Activated T-cell treated with anti-CD3 and anti-CD28 coated beads, Interleukin-2, amount 50 U/mL, for 72 hours (primary cell): ENCODE data around the gene FCRL3. TPM values are rescaled to one million over a fixed set of nuclear protein-coding genes. Genes with fewer than 3 reads are reported as not detected.
"Not testable (repeated sequence)": the region's sequence is repeated elsewhere in the genome, so short reads cannot be mapped to it uniquely, and the experiment has no call there.

Experiments used
- ATAC-seq, 2 donors: fragments of 150-1000 bp; cut with Tn5 transposase; replicated peaks in 1 of 2; 2 replicates each; pipeline ENCODE4 v1.10.0; 2021; ENCODE audit warnings: moderate library complexity in 2 of 2, mild to moderate bottlenecking in 1 of 2
- DNase-seq, 2 donors: peaks; one replicate each; pipeline ENCODE4 v3.0.0; 2021 to 2022; ENCODE audit warnings: mixed read lengths in 1 of 2
- H3K27ac Mint-ChIP-seq: one replicate; pipeline ENCODE4 v1.8.0; 2022; ENCODE audit warnings: mild to moderate bottlenecking, moderate library complexity, mixed read lengths
- H3K27me3 Mint-ChIP-seq: one replicate; pipeline ENCODE4 v1.8.0; 2022; ENCODE audit warnings: low read depth, mixed read lengths
- H3K36me3 Mint-ChIP-seq, 2 donors: one replicate each; pipeline ENCODE4 v1.8.0; 2022; ENCODE audit warnings: mixed read lengths in 2 of 2, mild to moderate bottlenecking in 1 of 2; ENCODE audit not compliant: insufficient read depth in 2 of 2
- H3K4me1 Mint-ChIP-seq: one replicate; pipeline ENCODE4 v1.8.0; 2022; ENCODE audit warnings: low read depth, mixed read lengths
- H3K4me3 Mint-ChIP-seq, 2 donors: one replicate each; pipeline ENCODE4 v1.8.0; 2022; ENCODE audit warnings: mild to moderate bottlenecking in 2 of 2, mixed read lengths in 2 of 2, moderate library complexity in 2 of 2
- H3K9me3 Mint-ChIP-seq, 2 donors: one replicate each; pipeline ENCODE4 v1.8.0; 2022; ENCODE audit warnings: mixed read lengths in 2 of 2
- total RNA-seq, 2 donors: library from RNA; stranded (reverse); gene quantifications; one replicate each; pipeline ENCODE4 v1.2.3, GENCODE V29; 2022

Gene FCRL3, protein sequence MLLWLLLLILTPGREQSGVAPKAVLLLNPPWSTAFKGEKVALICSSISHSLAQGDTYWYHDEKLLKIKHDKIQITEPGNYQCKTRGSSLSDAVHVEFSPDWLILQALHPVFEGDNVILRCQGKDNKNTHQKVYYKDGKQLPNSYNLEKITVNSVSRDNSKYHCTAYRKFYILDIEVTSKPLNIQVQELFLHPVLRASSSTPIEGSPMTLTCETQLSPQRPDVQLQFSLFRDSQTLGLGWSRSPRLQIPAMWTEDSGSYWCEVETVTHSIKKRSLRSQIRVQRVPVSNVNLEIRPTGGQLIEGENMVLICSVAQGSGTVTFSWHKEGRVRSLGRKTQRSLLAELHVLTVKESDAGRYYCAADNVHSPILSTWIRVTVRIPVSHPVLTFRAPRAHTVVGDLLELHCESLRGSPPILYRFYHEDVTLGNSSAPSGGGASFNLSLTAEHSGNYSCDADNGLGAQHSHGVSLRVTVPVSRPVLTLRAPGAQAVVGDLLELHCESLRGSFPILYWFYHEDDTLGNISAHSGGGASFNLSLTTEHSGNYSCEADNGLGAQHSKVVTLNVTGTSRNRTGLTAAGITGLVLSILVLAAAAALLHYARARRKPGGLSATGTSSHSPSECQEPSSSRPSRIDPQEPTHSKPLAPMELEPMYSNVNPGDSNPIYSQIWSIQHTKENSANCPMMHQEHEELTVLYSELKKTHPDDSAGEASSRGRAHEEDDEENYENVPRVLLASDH
- total RNA-seq, result 1 to 10 TPM in 1 of 2 donors, under 1 TPM in 1; 0.96 to 3.9 TPM

DNA sequence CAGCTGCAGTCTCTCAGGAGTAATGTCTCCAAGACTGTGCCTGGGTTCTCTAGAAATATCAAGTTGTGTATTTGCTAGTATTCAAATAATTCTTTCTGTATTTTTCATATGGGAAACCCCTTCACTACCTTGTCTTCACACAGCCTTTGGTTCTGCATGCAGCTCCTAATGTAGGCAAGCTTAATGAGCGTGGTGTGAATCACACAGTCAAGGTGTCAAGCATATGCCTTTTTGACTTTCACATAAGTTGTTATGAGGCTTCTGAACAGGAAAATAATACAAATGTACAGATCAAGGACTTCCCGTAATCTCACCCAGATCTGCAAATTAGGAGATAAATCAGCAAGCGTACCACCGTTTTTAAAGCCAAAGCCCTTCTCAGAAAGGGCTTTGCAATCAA is at the start of gene FCRL3:
TSS of gene FCRL3 (minus strand) at position 38 of the 400 bp plus-strand sequence. CDS start 280 bp downstream, outside the sequence.
- Mint-ChIP-seq H3K4me3 (peak within 1 kb of the TSS in 1 of 2 donors; percentile 55), H3K9me3 (no peaks in the 10 kb centered on the region), H3K36me3 (no peaks in the 10 kb centered on the region), H3K27ac (peak within 1 kb of the TSS; percentile 72), H3K4me1 (no peaks in the 10 kb centered on the region), H3K27me3 (no peaks in the 10 kb centered on the region)
- DNase-seq (no peak), ATAC-seq (peak in 1 of 2 donors; percentile 60)

DNA sequence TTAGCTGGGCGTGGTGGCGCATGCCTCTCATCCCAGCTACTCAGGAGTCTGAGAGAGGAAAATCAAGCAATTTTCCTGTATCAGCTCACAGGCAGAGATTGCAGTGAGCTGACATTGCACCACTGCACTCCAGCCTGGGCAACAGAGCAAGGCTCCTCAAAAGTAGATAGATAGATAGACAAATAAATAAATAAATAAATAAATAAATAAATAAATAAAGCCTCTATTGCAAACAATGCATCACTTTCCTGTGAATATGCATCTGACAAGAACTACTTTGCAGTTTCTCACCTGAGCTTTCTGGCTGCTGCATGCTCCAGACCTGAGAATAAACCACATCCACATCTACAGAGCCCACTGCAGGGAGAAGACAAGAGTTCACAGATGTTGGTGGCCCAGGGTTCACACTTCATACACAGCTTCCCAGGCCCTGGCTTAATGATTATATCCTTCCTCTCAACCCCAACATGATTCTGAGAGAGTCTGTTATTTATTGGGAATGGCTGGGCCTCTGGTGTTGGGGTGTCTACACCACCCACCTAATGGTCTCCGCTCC is 47.8 kb upstream of the FCRL3 start:
- DNase-seq (no peak), ATAC-seq (no peak)
- no peaks in the 10 kb centered on the region for H3K36me3 Mint-ChIP-seq
- no peak overlapping the region for H3K27ac Mint-ChIP-seq
- no peak overlapping the region for H3K4me3 Mint-ChIP-seq
- H3K4me1 Mint-ChIP-seq, result no peaks in the 10 kb centered on the region
- H3K9me3 Mint-ChIP-seq, result no peaks in the 10 kb centered on the region
- H3K27me3 Mint-ChIP-seq, result no peaks in the 10 kb centered on the region

DNA sequence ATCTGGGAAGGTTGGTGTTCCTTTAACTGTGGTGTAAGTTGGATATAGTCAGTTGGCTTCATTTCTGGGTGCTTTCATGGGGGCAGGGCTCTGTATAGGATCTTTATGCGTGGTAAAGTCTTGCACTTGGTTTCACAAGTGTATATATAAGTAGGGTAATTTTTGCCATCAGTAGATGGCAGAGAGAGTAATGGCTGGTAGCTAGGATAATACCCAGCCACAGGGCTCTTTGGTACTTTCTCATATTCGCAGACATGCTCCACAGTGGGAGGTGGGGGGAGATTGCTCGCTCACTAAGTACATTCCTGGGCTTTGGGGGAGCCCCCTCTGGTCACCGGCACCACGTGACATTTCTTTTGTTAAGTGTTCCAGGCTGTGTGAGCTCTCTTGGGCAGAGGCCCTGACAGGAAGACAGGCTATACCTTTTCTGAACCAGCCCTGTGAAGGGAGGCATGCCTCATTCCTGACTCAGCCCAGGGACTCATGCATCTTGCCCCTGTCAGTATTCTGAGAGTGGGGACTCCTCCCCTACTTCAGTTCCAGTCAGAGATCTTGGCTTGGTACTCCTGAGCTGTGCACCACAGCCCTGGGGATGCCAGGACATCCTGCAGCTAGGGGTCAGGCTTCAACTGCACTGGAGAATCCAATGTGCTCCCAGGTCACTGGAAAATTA is 38.8 kb upstream of the FCRL3 start:
- no peaks in the 10 kb centered on the region for H3K27me3 Mint-ChIP-seq
- H3K4me3 Mint-ChIP-seq, result no peak overlapping the region
- H3K9me3 Mint-ChIP-seq, result no peaks in the 10 kb centered on the region
- H3K36me3 Mint-ChIP-seq, result no peaks in the 10 kb centered on the region
- ATAC-seq (peak; percentile 43 to 56), DNase-seq (no peak)
- no peak overlapping the region for H3K27ac Mint-ChIP-seq
- no peaks in the 10 kb centered on the region for H3K4me1 Mint-ChIP-seq

DNA sequence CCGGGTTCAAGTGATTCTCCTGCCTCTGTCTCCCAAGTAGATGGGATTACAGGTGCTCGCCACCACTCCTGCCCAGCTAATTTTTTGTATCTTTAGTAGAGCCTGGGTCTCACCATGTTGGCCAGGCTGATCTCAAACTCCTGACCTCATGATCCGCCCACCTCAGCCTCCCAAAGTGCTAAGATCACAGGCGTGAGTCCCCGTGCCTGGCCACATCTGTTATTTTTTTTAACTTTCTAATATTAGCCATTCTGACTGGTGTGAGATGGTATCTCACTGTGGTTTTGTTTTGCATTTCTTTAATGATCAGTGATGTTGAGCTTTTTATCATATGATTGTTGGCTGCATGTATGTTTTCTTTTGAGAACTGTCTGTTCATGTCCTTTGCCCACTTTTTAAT is 35.4 kb upstream of the FCRL3 start:
- H3K36me3 Mint-ChIP-seq, H3K4me1 Mint-ChIP-seq, H3K27ac Mint-ChIP-seq, ATAC-seq, H3K9me3 Mint-ChIP-seq, DNase-seq, H3K27me3 Mint-ChIP-seq, H3K4me3 Mint-ChIP-seq: not testable (repeated sequence)

DNA sequence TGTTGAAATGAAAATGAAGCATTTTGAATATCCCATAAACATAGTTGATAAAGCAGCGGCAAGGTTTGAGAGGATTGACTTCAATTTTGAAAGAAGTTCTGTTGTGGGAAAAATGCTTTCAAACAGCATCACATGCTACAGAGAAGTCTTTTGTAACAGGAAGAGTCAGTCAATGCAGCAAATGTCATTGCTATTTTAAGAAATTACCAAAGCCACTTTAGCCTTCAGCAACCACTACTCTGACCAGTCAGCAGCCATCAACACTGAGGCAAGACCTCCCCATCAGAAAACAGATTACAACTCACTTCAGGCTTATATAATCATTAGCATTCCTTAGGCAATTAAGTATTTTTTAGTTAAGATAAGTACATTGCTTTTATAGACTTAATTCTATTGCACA is 33.8 kb upstream of the FCRL3 start:
- H3K4me3 Mint-ChIP-seq, result no peak overlapping the region
- no peaks in the 10 kb centered on the region for H3K36me3 Mint-ChIP-seq
- no peak overlapping the region for H3K27ac Mint-ChIP-seq
- DNase-seq (no peak), ATAC-seq (no peak)
- H3K27me3 Mint-ChIP-seq, result no peaks in the 10 kb centered on the region
- H3K9me3 Mint-ChIP-seq, result no peaks in the 10 kb centered on the region
- no peaks in the 10 kb centered on the region for H3K4me1 Mint-ChIP-seq

DNA sequence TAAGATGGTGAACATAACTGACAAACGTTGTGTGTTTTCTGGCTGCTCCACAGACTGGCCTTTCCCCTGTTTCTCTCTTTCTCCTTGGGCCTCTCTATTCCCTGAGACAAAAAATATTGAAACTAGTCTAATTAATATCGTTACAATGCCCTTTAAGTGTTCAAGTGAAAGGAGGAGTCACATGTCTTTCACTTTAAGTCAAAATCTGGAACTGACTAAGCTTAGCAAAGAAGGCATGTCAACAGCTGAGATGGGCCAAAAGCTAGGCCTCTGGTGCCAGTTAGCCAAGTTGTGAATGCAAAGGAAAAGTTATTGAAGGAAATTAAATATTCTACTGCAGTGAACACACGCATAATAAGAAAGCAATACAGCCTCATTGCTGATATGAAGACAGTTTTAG is 32.2 kb upstream of the FCRL3 start:
- Mint-ChIP-seq H3K9me3 (peaks cover 0 to 2% of the 10 kb centered on the region in 2 donors), H3K4me3 (no peak overlapping the region), H3K4me1 (no peaks in the 10 kb centered on the region), H3K27me3 (no peaks in the 10 kb centered on the region), H3K27ac (peak overlapping the region; percentile 80), H3K36me3 (no peaks in the 10 kb centered on the region)
- no peak for DNase-seq
- peak in 1 of 2 donors; percentile 19 for ATAC-seq

DNA sequence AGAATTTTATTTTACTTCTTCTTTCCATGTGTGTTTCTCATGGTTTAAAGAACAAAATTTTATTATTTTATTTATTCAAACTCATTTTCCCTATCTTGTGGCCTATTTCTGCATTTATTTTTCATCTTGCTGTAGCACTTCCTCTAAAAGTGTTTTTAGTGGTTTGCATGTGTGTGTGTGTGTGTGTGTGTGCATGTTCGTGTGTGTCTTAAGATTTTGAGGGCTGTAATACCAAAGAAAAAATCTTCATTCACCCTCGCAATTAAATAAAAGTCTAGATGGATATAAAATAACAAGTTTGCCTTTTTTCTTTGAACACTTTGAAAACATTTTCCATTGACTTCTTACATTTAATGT is 24.6 kb upstream of the FCRL3 start:
- Mint-ChIP-seq H3K36me3 (peaks cover 0 to 5% of the 10 kb centered on the region in 2 donors), H3K27me3 (no peaks in the 10 kb centered on the region), H3K4me1 (no peaks in the 10 kb centered on the region), H3K4me3 (no peak overlapping the region), H3K9me3 (peaks cover 4 to 10% of the 10 kb centered on the region in 2 donors), H3K27ac (peak overlapping the region; percentile 31)
- no peak for DNase-seq
- no peak for ATAC-seq

DNA sequence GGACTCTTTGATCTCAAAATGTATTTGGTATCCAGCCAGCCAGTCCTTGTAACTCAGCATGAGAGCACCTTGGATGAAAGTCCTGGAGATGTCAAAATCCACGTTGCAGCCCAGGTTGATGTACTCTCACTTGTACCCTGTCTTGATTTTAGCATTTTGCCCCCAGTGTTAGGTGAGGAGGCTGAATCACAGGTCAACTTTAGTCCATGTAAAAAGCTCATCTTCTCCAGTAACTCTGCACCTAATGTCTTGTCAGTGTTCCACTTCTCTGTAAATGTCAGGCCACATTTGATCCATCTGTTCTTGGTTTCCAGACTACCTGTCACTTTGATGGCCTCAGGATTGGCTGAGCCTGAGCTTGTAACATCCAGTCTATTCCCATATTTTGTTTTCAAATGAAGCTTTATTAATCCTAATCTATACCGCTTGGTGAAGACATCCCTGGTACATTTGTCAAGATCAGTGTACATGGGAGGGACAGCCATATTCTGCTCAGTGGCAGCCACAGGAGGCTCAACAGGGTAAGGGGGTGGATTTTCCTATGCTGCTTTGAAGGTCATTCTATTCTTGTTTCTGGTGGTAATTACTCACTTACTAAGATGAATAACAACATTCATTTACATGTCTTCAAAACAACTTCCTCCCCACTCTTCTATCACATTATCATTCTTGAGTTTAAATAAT is 24.1 kb upstream of the FCRL3 start:
- peak; percentile 53 to 60 for ATAC-seq
- H3K4me3 Mint-ChIP-seq, result no peak overlapping the region
- peak overlapping the region; percentile 72 for H3K27ac Mint-ChIP-seq

DNA sequence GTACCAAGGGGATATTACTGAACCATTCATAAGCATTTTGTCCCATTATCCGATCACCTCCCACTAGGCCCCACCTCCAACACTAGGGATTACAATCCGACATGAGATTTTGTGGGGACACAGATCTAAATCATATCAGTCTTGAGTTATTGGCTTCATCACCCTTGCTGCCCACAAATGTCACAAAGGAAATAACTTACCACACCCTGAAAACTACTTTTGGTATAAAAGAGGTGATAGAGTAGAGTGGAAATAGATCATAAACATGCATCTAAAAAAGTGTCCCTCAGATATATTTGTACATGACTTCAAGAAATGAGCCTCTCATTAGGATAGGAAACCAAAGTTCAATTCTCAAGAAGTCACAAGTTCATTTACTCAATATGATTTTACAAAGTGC is 22.6 kb upstream of the FCRL3 start:
- H3K27me3 Mint-ChIP-seq, result no peaks in the 10 kb centered on the region
- H3K4me3 Mint-ChIP-seq, result no peak overlapping the region
- H3K9me3 Mint-ChIP-seq, result peaks cover 2 to 10% of the 10 kb centered on the region in 2 donors
- DNase-seq (no peak), ATAC-seq (no peak)
- no peaks in the 10 kb centered on the region for H3K4me1 Mint-ChIP-seq
- H3K27ac Mint-ChIP-seq, result no peak overlapping the region
- peaks cover 0 to 5% of the 10 kb centered on the region in 2 donors for H3K36me3 Mint-ChIP-seq

More for the DNA sequence above, 24.1 kb upstream of the FCRL3 start:
- peaks cover 0 to 5% of the 10 kb centered on the region in 2 donors for H3K36me3 Mint-ChIP-seq
- no peak for DNase-seq
- no peaks in the 10 kb centered on the region for H3K27me3 Mint-ChIP-seq
- H3K4me1 Mint-ChIP-seq, result no peaks in the 10 kb centered on the region
- H3K9me3 Mint-ChIP-seq, result peaks cover 4 to 10% of the 10 kb centered on the region in 2 donors

DNA sequence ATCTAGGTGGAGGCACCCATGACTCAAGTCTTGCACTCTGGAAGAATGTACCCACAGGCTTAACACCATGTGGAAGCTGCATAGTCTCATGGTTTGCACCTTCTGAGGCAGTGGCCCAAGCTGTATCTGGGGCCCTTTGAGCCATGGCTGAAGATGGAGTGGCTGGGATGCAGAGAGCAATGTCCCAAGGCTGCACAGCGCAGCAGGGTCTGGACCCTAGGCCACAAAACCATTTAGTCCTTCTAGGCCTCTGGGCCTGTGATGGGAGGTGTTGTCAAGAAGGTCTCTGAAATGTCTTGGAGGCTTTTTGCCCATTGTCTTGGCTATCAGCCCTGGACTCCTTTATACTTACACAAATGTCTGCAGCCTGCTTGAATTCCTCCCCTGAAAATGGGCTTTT is 21.4 kb upstream of the FCRL3 start:
- peaks cover 0 to 5% of the 10 kb centered on the region in 2 donors for H3K36me3 Mint-ChIP-seq
- no peaks in the 10 kb centered on the region for H3K27me3 Mint-ChIP-seq
- H3K9me3 Mint-ChIP-seq, result peaks cover 2 to 10% of the 10 kb centered on the region in 2 donors
- ATAC-seq (no peak), DNase-seq (no peak)
- no peaks in the 10 kb centered on the region for H3K4me1 Mint-ChIP-seq
- H3K27ac Mint-ChIP-seq, result no peak overlapping the region
- H3K4me3 Mint-ChIP-seq, result no peak overlapping the region

DNA sequence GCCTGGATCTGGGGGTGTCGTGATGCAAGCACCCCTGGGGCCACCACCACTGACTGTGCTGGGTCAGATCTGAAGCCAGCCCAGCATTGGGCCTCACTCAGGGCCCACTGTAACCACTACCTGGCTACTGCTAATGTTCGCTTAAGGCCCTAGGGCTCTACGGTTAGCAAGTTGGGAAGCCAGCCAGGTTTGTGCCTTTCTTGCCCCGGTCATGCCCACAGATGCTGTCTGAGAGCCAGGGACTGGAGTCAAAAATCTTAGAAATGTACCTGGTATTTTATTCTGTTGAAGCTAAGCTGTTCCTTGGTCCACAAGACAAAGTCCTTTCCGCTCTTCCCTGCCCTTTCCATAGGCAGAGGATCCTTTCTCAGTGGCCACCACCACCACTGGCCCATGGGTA is 15.2 kb upstream of the FCRL3 start:
- no peaks in the 10 kb centered on the region for H3K9me3 Mint-ChIP-seq
- DNase-seq (no peak), ATAC-seq (no peak)
- H3K4me3 Mint-ChIP-seq, result no peak overlapping the region
- no peak overlapping the region for H3K27ac Mint-ChIP-seq
- H3K4me1 Mint-ChIP-seq, result no peaks in the 10 kb centered on the region
- no peaks in the 10 kb centered on the region for H3K36me3 Mint-ChIP-seq
- H3K27me3 Mint-ChIP-seq, result no peaks in the 10 kb centered on the region

DNA sequence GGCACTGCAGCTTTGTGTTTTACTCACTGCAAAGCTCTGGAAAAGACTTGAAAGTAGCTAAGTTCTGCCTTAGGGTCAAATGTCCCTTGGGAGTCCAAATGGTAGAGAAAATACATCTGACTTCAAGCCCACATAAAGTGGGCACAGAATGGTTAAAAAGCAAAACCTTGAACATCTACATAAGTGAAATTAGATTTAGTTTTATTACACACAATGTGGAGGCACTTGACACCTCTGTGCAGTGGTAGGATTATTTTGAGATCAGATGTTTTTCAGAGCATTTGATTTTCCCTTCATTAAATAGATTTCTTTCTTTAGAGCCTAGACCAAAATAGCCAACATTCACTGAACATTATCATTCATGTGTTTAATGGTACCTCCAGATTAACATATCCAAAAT is 11.2 kb upstream of the FCRL3 start:
- H3K4me1 Mint-ChIP-seq, result no peaks in the 10 kb centered on the region
- DNase-seq (no peak), ATAC-seq (no peak)
- H3K27me3 Mint-ChIP-seq, result no peaks in the 10 kb centered on the region
- no peak overlapping the region for H3K4me3 Mint-ChIP-seq
- H3K9me3 Mint-ChIP-seq, result no peaks in the 10 kb centered on the region
- H3K36me3 Mint-ChIP-seq, result no peaks in the 10 kb centered on the region
- H3K27ac Mint-ChIP-seq, result no peak overlapping the region
